Endothelial cell of umbilical vein (primary cell): ENCODE results near the gene QPCT.

Experiments used
- EZH2 ChIP-seq: IDR thresholded peaks from 2 replicates; pipeline ENCODE4 v1.6.1; 2012; ENCODE audit warnings: borderline replicate concordance, low read depth, mild to moderate bottlenecking, moderate library complexity, low read length, inconsistent platforms; ENCODE audit not compliant: severe bottlenecking
- GATA2 ChIP-seq: IDR thresholded peaks from 2 replicates; pipeline ENCODE4 v1.7.0; 2011; ENCODE audit warnings: low read depth, mild to moderate bottlenecking, moderate library complexity, mixed read lengths, low read length; ENCODE audit not compliant: insufficient read length, insufficient read depth
- JUN ChIP-seq: IDR thresholded peaks from 2 replicates; pipeline ENCODE4 v1.6.1; 2011; ENCODE audit warnings: borderline replicate concordance, low read depth; ENCODE audit not compliant: insufficient read length, insufficient read depth
- POLR2A ChIP-seq: IDR thresholded peaks from 2 replicates; pipeline ENCODE4 v1.6.1; 2012; ENCODE audit warnings: low read depth, mild to moderate bottlenecking, control low read depth, low read length
- POLR2AphosphoS5 ChIP-seq: IDR thresholded peaks from 2 replicates; pipeline ENCODE4 v1.6.1; 2012; ENCODE audit warnings: low read depth, mild to moderate bottlenecking, control low read depth, low read length, moderate library complexity; ENCODE audit not compliant: insufficient read depth
- TF ChIP-seq, protein P1 (sequence below), 2 donors: IDR thresholded peaks; 1 replicate in 1 of 2; 2 replicates in 1 of 2; pipeline ENCODE4 v1.5.1; 2011; ENCODE audit warnings: low read length in 2 of 2, mild to moderate bottlenecking in 2 of 2, moderate library complexity in 2 of 2, control low read depth in 1 of 2, inconsistent platforms in 1 of 2, low read depth in 1 of 2; ENCODE audit not compliant: insufficient read depth in 1 of 2; ENCODE audit errors: extremely low read depth in 1 of 2
- TF ChIP-seq, protein P2 (sequence below): IDR thresholded peaks from 2 replicates; pipeline ENCODE4 v1.6.1; 2011; ENCODE audit not compliant: insufficient read depth, insufficient read length

DNA sequence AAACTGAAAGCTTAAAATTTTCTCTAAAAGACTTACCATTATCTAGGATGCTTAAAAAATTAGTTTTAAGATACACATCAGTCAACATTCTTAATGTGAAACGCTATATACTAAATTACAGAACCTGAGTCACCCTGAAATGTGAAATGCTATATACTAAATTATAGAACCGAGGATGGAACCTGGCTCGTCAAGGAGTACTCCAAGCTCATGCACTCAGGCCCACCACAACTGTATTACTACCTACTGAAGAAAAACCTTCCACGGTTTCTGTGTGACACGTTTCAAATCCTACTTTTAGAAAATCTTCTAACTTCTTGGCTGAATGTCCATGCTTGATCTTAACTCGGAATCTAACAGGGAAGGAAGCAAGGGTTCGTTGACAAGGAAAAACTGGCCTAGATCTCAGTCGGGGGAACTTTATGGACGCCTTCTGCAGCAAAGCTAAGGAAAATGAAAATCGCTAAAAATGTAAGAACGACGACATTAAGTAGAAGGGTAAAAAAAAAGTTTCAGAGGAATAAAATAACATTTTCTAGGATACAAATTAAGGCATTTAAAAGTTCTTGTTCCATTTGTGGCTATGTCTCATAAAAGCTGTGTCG, 21.2 kb upstream of the QPCT start:
- TF ChIP-seq, protein P1, sequence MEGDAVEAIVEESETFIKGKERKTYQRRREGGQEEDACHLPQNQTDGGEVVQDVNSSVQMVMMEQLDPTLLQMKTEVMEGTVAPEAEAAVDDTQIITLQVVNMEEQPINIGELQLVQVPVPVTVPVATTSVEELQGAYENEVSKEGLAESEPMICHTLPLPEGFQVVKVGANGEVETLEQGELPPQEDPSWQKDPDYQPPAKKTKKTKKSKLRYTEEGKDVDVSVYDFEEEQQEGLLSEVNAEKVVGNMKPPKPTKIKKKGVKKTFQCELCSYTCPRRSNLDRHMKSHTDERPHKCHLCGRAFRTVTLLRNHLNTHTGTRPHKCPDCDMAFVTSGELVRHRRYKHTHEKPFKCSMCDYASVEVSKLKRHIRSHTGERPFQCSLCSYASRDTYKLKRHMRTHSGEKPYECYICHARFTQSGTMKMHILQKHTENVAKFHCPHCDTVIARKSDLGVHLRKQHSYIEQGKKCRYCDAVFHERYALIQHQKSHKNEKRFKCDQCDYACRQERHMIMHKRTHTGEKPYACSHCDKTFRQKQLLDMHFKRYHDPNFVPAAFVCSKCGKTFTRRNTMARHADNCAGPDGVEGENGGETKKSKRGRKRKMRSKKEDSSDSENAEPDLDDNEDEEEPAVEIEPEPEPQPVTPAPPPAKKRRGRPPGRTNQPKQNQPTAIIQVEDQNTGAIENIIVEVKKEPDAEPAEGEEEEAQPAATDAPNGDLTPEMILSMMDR (IDR thresholded peaks at IDR 0.05; ENCODE audit: extremely low read depth in 1 of 2, insufficient read depth in 1 of 2, low read depth in 1 of 2, low read length in 2 of 2) = no peak
- TF ChIP-seq EZH2 (no peak), JUN (no peak), GATA2 (no peak), POLR2A (no peak), POLR2AphosphoS5 (no peak)
- TF ChIP-seq, protein P2, sequence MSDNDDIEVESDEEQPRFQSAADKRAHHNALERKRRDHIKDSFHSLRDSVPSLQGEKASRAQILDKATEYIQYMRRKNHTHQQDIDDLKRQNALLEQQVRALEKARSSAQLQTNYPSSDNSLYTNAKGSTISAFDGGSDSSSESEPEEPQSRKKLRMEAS = no peak
